ENCODE data around the gene FBXO5.
"Not testable (repeated sequence)": the region's sequence is repeated elsewhere in the genome, so short reads cannot be mapped to it uniquely, and the experiment has no call there.

FBXO5 gene

DNA sequence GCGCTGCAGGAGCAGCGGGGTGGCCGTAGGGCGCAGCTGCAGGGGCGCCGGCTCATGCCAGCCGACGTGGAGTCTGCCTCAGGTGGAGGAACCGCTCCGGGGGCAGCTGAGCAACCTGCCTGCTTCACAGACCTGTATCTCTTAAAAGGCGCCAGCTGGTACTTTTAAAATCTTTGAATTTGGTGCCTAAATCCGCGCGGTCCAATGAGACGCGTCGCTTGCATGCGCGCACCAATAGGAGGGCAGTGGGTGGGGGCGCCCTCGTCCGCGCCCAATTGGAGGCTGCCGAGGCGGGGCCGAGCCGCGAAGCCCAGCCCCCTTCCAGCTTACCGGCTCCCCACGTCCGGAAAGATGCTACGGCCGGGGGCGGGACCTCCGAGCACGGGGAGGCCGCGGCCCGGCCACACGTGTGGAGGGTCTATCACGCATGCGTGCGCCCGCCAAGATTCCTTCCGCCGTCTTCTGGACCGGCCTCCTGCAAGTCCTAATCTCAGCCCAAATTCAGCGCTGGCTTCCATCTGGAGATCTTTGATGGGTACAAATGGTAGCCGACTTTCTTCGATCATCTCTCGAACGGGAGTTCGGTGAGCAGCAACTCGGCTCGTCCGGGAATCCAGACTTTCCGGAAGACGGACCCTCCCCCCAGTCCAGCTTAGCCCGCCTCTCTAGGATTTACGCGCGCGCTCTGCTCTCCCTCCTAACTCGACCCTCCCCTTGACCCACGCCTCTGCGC is at the start of gene FBXO5:
TSS of gene FBXO5 (minus strand) at position 138 of the 733 bp plus-strand sequence. CDS start at position 56, 82 bp downstream.
- peak; percentile 97 for DNase-seq

DNA sequence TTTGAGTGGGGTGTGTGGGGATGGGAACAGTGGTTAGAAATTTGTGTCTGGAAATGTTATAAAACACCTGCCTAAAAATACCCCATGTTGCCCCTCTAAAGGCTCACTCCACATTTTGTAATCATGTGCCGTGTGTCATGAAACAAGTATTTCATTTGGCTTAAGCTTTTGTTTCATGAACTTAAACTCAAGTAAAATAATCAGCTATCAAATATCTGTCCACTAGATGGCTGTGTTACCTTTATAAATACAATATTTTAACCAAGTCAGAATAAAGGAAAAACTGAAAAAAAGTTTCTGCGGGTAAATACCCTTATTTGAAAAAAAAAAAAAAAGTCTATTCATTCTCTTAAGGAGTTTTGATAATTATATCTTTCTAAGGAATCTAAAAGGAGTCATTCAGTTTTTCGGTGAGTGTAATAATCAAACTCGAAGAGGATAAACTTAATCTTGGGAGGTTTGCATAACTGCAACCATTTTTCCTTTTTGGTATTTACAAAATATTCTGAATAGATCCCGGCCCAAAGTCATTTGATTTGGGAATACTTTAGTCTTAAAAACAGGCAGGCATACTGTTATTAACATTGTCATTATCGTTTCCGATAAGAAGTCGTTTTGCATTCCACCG is 49.5 kb upstream of the FBXO5 start:
- no peak for DNase-seq

DNA sequence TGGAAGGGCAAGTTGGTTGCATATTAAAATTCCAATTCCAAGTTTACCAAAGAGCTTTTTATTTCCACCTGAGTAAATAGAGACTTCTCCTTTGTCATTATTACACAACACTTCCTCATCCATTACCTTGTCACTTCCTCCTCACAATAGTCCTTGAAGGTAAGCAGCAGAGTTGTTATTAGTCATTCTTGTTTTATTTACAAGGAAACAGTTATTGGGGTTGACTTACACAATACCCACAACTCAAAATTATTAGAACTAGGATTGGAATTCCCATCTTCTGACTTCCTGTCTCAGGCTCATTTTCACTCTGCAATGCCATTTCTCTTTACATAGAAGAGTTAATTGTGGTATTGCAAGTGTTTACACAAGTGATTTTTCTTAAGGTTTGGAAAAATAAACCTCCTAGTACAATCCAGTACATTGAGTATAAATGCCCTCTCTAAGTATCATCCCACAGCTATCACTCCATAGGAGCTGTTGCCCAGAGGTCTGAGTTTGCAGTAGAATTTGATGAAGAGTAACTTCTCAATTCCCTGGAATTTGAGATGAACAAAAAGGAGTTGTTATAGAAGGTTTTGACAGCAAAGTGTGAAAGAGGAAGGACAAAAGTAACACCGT is 48.6 kb upstream of the FBXO5 start:
- no peak for DNase-seq

DNA sequence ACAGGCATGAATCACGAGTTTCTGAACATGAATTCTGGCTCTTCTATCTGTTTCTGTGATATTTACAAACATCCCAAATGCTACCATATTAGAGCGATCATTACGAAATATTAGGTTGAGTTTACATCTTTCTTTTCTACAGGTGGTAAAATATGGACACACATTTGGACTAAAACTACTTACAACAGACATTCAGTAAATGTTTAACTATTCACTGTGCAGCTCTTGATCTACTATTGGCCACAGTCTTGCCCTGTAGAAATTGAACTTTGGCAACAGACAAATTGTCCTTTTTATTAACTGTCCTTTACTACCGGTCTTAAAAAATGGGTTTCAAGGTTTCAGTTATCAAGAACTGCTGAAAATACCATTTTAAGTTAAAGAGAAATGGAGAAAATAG is 46.1 kb upstream of the FBXO5 start:
- no peak for DNase-seq

DNA sequence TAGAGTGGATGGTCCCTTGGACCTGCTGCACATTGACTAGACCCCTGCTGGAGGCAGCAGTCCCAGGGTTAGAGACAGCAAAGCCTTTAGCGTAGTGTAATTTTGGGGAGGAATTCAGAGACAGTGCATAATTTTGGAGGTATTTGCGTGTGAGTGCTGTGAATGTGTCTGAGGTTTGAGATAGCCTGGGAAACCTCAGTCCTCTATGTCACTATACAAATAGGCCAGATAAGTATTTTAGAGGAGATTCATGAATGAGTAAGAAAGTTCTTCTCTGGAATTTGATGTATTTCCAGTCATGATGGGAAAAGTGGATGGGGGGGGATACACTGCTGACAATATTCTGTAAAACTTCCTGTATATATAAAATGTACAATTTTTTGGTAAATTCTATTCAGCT is 45.4 kb upstream of the FBXO5 start:
- no peak for DNase-seq

- DNase-seq: no peak
Measured at GRCh38 chr6:153027480-153027879, 44.6 kb upstream of the FBXO5 start.

- DNase-seq: no peak
Measured at GRCh38 chr6:153024709-153025017, 41.8 kb upstream of the FBXO5 start.

DNA sequence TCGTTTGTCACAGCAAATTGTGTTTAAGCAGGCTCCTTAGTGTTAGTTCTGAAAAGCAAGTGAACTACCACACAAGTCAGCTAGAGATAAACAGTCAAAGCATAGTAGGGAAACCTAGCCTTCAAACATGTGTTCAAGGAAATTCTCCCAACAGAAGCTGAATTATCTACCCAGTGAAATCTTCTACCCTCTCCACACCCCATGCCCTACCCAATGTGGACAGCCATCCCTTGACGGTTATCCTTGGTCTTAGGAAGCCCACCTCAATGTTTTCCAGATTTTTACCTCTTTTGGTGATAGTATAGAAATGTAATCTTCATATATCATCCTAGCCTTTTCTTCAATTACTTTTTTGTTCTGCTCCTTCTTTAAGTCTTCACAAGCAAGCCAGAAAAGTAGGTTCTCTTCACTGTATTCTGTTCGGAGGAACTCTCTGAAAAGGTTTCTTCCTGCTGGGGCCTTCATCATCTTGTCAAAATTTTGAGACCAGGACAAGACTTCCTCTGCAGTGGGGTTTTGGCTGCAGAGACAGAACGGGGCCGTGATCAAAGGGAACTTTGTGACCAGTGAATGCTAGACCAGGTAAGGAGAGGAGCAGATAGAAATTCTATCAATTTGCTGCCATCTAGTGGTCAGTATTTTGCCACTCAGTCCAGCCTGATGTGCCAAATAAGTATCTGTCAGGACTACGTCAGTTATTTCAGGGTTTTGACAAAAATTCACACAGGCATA is 41.3 kb upstream of the FBXO5 start:
- peak; percentile 70 for DNase-seq

GRCh38 chr6:153018355-153018754 is 35.5 kb upstream of the FBXO5 start:
- no peak for DNase-seq

GRCh38 chr6:153016846-153017245 is 34.0 kb upstream of the FBXO5 start:
- DNase-seq: no peak

GRCh38 chr6:153015094-153015640 is 32.3 kb upstream of the FBXO5 start:
- no peak for DNase-seq

GRCh38 chr6:153013438-153013837 is 30.6 kb upstream of the FBXO5 start:
- DNase-seq: no peak

DNA sequence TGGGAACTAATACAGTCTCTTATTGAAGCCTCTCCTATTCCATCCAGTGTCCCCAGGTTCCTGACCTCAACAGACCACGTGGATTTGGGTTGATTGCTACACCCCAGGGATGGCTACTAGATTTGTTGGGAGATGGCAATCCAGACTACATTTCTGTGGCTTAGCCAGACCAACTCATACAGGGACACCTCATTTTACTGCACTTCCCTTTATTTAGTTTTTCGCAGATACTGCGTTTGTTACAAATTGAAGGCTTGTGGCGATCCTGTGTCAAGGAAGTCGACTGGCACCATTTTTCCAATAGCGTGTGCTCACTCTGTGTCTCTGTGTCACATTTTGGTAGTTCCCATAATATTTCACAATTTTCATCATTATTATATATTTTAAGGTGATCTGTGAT is 30.0 kb upstream of the FBXO5 start:
- no peak for DNase-seq

DNA sequence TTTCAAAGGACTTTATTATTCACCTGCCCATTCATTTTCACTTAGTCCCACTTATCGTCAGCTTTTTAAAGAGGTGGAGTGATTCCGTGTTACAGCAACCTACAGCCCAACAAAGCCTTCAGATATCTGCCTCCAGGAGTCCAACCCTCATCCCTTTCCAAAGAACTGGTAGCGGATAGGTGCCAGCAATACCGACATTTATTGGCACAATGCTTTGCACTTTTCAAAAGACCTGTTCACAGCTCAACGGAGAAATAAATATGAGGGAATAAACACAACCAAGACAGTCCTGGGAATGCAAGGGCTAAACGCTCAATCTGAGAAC is 20.5 kb upstream of the FBXO5 start:
- DNase-seq: peak; percentile 29

- DNase-seq: peak; percentile 91
Measured at GRCh38 chr6:153002613-153003365, 19.9 kb upstream of the FBXO5 start, which contains the start of gene MTRF1L. MTRF1L (minus strand) TSS chr6:153002709; CDS start chr6:153002685, 24 bp downstream.

DNA sequence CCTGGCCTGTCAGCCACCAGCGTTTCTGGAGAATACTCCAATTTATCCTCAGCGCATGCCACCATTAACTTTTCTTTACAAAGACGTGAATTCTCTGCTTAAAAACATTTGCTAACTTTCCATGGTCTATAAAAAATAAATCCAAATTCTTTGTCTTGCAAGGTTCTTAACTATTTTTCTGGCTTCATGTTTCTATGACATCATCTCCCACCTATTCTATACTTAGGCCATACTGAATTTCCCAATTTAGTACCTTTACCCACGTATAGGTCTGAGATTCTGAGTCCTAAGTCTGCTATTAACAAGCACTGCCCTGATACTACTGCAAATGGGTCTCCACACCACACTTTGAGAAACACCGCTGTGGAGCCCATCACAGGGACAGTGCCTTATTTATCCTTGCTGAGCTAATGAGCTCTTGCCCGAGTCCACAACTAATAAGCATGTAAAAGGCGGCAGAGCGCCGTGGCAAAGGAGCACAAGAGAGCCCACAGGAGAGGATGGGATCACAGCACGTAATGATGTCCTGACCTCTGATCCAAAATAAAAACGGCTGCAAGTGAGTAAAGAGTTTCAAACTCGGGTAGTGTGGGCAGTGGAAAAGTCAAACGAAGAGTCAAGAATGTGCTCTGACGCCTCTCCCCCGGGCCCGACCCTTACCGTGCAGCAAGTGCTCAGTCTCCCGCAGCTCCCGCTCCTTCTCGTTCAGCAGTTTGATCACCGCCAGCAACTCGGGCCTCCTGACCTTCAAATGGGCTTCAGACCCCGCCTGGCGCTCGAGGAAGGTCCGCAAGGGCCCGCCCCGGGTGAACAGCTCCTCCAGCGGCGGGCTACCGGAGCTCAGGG is 19.1 kb upstream of the FBXO5 start:
- no peak for DNase-seq

DNA sequence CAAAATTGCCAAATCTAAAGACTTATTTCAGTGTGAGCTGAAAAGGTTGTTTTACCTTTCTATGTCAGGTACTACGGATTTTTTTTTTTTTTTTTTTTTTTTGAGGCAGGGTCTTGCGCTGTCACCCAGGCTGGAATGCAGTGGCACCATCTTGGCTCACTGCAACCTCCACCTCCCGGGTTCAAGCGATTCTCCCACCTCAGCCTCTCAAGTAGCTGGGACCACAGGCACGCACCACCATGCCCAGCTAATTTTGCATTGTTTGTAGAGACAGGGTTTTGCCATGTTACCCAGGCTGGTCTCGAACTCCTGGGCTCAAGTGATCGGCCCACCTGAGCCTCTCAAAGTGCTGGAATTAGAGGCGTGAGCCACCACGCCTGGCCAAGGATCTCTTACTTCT is 17.9 kb upstream of the FBXO5 start:
- DNase-seq: not testable (repeated sequence)

DNA sequence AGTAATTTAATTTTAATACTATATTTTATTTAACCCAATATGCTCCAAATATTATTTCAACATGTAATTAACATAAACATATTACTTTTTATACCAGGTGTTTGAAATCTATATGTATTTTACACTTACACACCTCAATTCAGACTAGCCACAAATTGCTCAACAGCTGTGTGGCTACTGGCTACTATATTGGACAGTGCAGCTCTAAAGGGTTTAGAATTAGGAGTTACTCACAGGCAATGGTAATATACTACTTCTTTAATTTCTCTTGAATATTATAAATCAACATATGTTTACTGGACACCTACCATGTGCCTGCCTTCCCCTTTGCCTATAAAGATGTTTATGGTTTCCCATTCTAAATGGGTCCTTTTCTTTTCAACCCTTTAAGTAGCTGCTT is 17.4 kb upstream of the FBXO5 start:
- no peak for DNase-seq

DNA sequence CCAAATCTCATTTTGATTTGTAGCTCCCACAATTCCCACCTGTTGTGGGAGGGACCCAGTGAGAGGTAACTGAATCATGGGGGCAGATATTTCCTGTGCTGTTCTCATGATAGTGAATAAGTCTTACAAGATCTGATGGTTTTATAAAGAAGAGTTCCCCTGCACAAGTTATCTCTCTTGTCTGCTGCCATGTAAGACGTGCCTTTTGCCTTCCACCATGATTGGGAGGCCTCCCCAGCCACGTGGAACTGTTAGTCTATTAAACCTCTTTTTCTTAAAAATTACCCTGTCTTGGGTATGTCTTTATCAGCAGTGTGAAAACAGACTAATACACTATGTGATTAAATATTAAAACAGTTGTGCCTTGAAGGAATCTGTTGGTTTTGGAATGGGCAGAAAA is 16.7 kb upstream of the FBXO5 start:
- DNase-seq: not testable (repeated sequence)

DNA sequence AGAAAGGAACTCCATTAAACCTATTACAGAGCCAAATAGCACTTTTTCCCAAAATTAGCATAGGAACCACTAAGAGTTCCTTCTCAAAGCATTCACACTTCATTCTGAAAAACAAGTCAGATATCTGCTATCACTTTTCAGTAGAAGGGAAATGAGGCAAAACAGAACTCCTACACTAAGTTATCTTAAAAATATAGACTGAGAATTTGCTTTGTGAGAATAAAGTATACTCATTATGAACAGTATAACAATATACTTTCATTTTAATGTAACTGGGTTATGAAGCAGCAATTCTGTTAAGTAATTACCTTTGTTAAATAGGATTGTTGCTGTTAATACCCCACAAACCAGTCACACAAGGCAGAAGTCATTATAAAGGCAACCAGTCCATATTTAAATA is 11.0 kb upstream of the FBXO5 start:
- no peak for DNase-seq

DNA sequence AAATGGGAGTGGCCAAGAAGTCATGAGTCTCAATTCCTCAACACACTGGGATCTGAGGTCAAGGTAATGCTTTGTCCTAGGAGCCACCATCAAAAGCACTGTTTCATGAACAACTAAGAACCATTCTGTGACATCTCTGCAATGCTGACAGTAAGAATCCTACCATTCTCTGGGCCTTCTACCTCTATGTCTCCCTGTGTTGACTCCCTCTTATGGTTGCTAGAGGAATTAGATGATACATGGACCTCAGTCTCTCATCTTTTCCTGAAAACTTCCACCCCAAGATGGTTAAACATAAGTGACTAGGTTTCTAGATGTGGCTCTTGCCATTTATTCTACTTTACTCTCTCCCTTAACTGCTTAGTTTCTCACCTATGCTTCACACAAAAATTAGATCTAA is 10.6 kb upstream of the FBXO5 start:
- no peak for DNase-seq

- DNase-seq: no peak
Measured at GRCh38 chr6:152986978-152987377, 4.1 kb upstream of the FBXO5 start.
